Measurements from ENCODE around the gene ACSF3. TPM values are rescaled to one million over a fixed set of nuclear protein-coding genes. Genes with fewer than 3 reads are reported as not detected.

The ACSF3 gene
- total and polyA plus RNA-seq, 2 donors (not counting 1 experiment from before 2014, with no cell fraction given), result 45.2 to 113 TPM

DNA sequence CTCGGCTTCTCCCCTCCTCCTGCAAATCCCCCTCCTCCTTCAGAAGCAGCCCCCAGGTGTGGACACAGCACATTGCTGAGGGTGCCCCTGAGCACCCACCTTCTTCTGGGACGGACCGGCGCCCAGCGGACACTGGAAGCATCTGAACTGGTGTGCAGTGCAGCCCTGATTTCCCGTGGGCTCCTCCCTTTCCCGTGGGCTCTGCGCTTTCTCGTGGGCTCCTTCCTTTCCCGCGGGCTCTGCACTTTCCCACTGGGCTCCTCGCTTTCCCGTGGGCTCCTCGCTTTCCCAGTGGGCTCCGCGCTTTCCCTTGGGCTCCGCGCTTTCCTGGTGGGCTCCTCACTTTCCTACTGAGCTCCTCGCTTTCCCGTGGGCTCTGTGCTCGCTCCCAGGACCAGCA, 32.6 kb upstream of the ACSF3 start:
- Histone ChIP-seq H3K27ac (ENCODE audit: low read length in 2 of 2) (peak overlapping the region in 1 of 2 donors; percentile 74), H3K4me3 (ENCODE audit: control extremely low read depth in 1 of 5, extremely low read depth in 1 of 5, insufficient read depth in 1 of 5, low read depth in 2 of 5, low read length in 4 of 5) (no peak overlapping the region), H3K36me3 (replicated peaks in 1 of 2; ENCODE audit: control extremely low read depth in 1 of 2, control insufficient read depth in 1 of 2, extremely low read depth in 1 of 2, insufficient read depth in 2 of 2, low read length in 1 of 2) (no peaks in the 10 kb centered on the region), H3K9ac (ENCODE audit: low read length) (no peak overlapping the region), H3K79me2 (ENCODE audit: control insufficient read depth, insufficient read depth, low read length) (no peaks in the 10 kb centered on the region), H3K4me1 (ENCODE audit: control insufficient read depth in 2 of 2, insufficient read depth in 2 of 2, low read length in 2 of 2) (peaks cover 34 to 64% of the 10 kb centered on the region in 2 donors), H4K20me1 (ENCODE audit: control insufficient read depth, insufficient read depth, low read length, poor library complexity, severe bottlenecking) (no peaks in the 10 kb centered on the region), H2AFZ (ENCODE audit: insufficient read depth, low read depth, low read length, poor library complexity, severe bottlenecking) (no peak overlapping the region), H3K27me3 (replicated peaks in 1 of 4; ENCODE audit: control extremely low read depth in 1 of 4, control insufficient read depth in 3 of 4, insufficient read depth in 4 of 4, low read length in 3 of 4) (peaks cover 0 to 4% (median 0%) of the 10 kb centered on the region in 4 experiments), H3K4me2 (replicated peaks; ENCODE audit: low read depth, low read length, poor library complexity, severe bottlenecking) (peak overlapping the region; percentile 36), H3K9me3 (ENCODE audit: control extremely low read depth in 1 of 3, control insufficient read depth in 2 of 3, insufficient read depth in 1 of 3, low read length in 2 of 3) (peaks cover 0 to 7% (median 0%) of the 10 kb centered on the region in 3 donors)
- H3K27ac Mint-ChIP-seq, result peak overlapping the region; percentile 90
- peaks cover 51% of the 10 kb centered on the region for H3K4me1 Mint-ChIP-seq
- DNase-seq (no peak), ATAC-seq (ENCODE audit: low read depth) (no peak)
- H3K9me3 Mint-ChIP-seq (ENCODE audit: insufficient read depth), result no peaks in the 10 kb centered on the region
- ChIA-PET POLR2A (no interaction called here), CTCF (no interaction called here)
- WGBS (ENCODE audit: insufficient coverage), result 95% methylated on average over 21 of the region's 21 CpGs
- H3K27me3 Mint-ChIP-seq, result no peaks in the 10 kb centered on the region
- H3K4me3 Mint-ChIP-seq, result peak overlapping the region; percentile 8
- TF ChIP-seq CTCF (IDR thresholded peaks at IDR 0.05), result no peak
- intact Hi-C loops (cut with micrococcal nuclease), result no loop called here

- peak overlapping the region; percentile 8 for H3K4me3 Mint-ChIP-seq
- H3K27me3 Mint-ChIP-seq, result no peaks in the 10 kb centered on the region
- peaks cover 53% of the 10 kb centered on the region for H3K4me1 Mint-ChIP-seq
- POLR2A ChIA-PET, result no interaction called here
- Histone ChIP-seq H4K20me1 (ENCODE audit: control insufficient read depth, insufficient read depth, low read length, poor library complexity, severe bottlenecking) (no peaks in the 10 kb centered on the region), H3K27me3 (replicated peaks in 1 of 4; ENCODE audit: control extremely low read depth in 1 of 4, control insufficient read depth in 3 of 4, insufficient read depth in 4 of 4, low read length in 3 of 4) (peaks cover 0 to 4% (median 0%) of the 10 kb centered on the region in 4 experiments), H3K79me2 (ENCODE audit: control insufficient read depth, insufficient read depth, low read length) (no peaks in the 10 kb centered on the region), H3K9me3 (ENCODE audit: control extremely low read depth in 1 of 3, control insufficient read depth in 2 of 3, insufficient read depth in 1 of 3, low read length in 2 of 3) (peaks cover 0 to 7% (median 0%) of the 10 kb centered on the region in 3 donors), H3K4me1 (ENCODE audit: control insufficient read depth in 2 of 2, insufficient read depth in 2 of 2, low read length in 2 of 2) (peaks cover 39 to 71% of the 10 kb centered on the region in 2 donors), H3K9ac (ENCODE audit: low read length) (no peak overlapping the region), H3K4me3 (ENCODE audit: control extremely low read depth in 1 of 5, extremely low read depth in 1 of 5, insufficient read depth in 1 of 5, low read depth in 2 of 5, low read length in 4 of 5) (no peak overlapping the region), H3K36me3 (replicated peaks in 1 of 2; ENCODE audit: control extremely low read depth in 1 of 2, control insufficient read depth in 1 of 2, extremely low read depth in 1 of 2, insufficient read depth in 2 of 2, low read length in 1 of 2) (no peaks in the 10 kb centered on the region), H3K4me2 (replicated peaks; ENCODE audit: low read depth, low read length, poor library complexity, severe bottlenecking) (peak overlapping the region; percentile 36), H3K27ac (ENCODE audit: low read length in 2 of 2) (peak overlapping the region in 1 of 2 donors; percentile 74), H2AFZ (ENCODE audit: insufficient read depth, low read depth, low read length, poor library complexity, severe bottlenecking) (no peak overlapping the region)
- intact Hi-C loops (cut with micrococcal nuclease), result no loop called here
- no peak for DNase-seq
- 71% methylated on average over 8 of the region's 17 CpGs for WGBS (ENCODE audit: insufficient coverage)
- no peak for ATAC-seq (ENCODE audit: low read depth)
- no peaks in the 10 kb centered on the region for H3K9me3 Mint-ChIP-seq (ENCODE audit: insufficient read depth)
- no peak for TF ChIP-seq CTCF (IDR thresholded peaks at IDR 0.05)
- no peak for TF ChIP-seq EZH2 (IDR thresholded peaks at IDR 0.05; ENCODE audit: borderline replicate concordance, insufficient read depth, low read depth, low read length, poor library complexity, severe bottlenecking)
- H3K27ac Mint-ChIP-seq, result peak overlapping the region; percentile 90
- CTCF ChIA-PET, result no interaction called here
These were observed 31.9 kb upstream of the ACSF3 start for GRCh38 chr16:89061590-89062380.

Data from B cell (primary cell).